KMS-11 (cell line): Measurements from ENCODE around the gene CSF2RB.

ENCODE experiments used
- H2AFZ ChIP-seq: fragments of 200-600 bp; sonication (generic); 2 replicates; pipeline ENCODE4 v1.6.1; 2016; ENCODE audit warnings: antibody characterized with exemption, mixed run types, low read depth
- H3K27ac ChIP-seq: fragments of 200-600 bp; sonication (generic); 2 replicates; pipeline ENCODE4 v1.6.1; 2016; ENCODE audit warnings: mild to moderate bottlenecking, mixed run types
- H3K27me3 ChIP-seq: fragments of 200-600 bp; sonication (generic); 2 replicates; pipeline ENCODE4 v1.6.1; 2017; ENCODE audit warnings: mild to moderate bottlenecking, low read depth, mixed run types, moderate library complexity; ENCODE audit not compliant: insufficient read depth
- H3K36me3 ChIP-seq: fragments of 200-600 bp; sonication (generic); 2 replicates; pipeline ENCODE4 v1.6.1; 2017; ENCODE audit warnings: mild to moderate bottlenecking, mixed run types; ENCODE audit not compliant: insufficient read depth
- H3K4me1 ChIP-seq: fragments of 200-600 bp; sonication (generic); 2 replicates; pipeline ENCODE4 v1.6.1; 2016; ENCODE audit warnings: mild to moderate bottlenecking, low read depth, mixed run types; ENCODE audit not compliant: poor library complexity, severe bottlenecking
- H3K4me2 ChIP-seq: fragments of 200-600 bp; sonication (generic); 2 replicates; pipeline ENCODE4 v1.7.0; 2016; ENCODE audit warnings: mild to moderate bottlenecking, mixed run types
- H3K4me3 ChIP-seq: fragments of 200-600 bp; sonication (generic); IDR thresholded peaks from 2 replicates; pipeline ENCODE4 v1.6.1; 2017; ENCODE audit warnings: low read depth, low read length, mixed read lengths; ENCODE audit not compliant: insufficient read depth
- H3K79me2 ChIP-seq: fragments of 200-600 bp; sonication (generic); 2 replicates; pipeline ENCODE4 v1.6.1; 2016; ENCODE audit warnings: low read depth, mixed run types; ENCODE audit not compliant: insufficient read depth
- H3K9ac ChIP-seq: fragments of 200-600 bp; sonication (generic); 2 replicates; pipeline ENCODE4 v1.6.1; 2016; ENCODE audit warnings: mild to moderate bottlenecking, mixed run types
- H4K20me1 ChIP-seq: fragments of 200-600 bp; sonication (generic); 2 replicates; pipeline ENCODE4 v1.6.1; 2016; ENCODE audit warnings: mild to moderate bottlenecking, mixed run types; ENCODE audit not compliant: insufficient read depth
- CTCF ChIP-seq: fragments of 200-600 bp; sonication (generic); conservative IDR thresholded peaks from 2 replicates; pipeline ENCODE4 v1.6.1; 2017; ENCODE audit warnings: low read depth, mild to moderate bottlenecking, antibody characterized with exemption, low read length, moderate library complexity, mixed read lengths

The CSF2RB gene

GRCh38 chr22:36897611-36898010 is 15.8 kb upstream of the CSF2RB start:
- Histone ChIP-seq H3K27me3 (0 out of 2 replicates have a peak, but pooled peaks cover 2% of the 10 kb centered on the region), H3K4me1 (peaks cover 24% of the 10 kb centered on the region), H3K36me3 (no peaks in the 10 kb centered on the region), H2AFZ (no peak overlapping the region), H3K9ac (no peak overlapping the region), H3K4me2 (no peak overlapping the region), H3K79me2 (no peaks in the 10 kb centered on the region), H3K27ac (no peak overlapping the region), H3K4me3 (no peak overlapping the region), H4K20me1 (no peaks in the 10 kb centered on the region)
- TF ChIP-seq CTCF, result no peak

GRCh38 chr22:36898690-36899089 is 14.7 kb upstream of the CSF2RB start:
- Histone ChIP-seq H3K79me2 (no peaks in the 10 kb centered on the region), H3K27ac (no peak overlapping the region), H4K20me1 (no peaks in the 10 kb centered on the region), H3K4me1 (peaks cover 24% of the 10 kb centered on the region), H3K9ac (no peak overlapping the region), H3K36me3 (no peaks in the 10 kb centered on the region), H3K4me3 (no peak overlapping the region), H2AFZ (no peak overlapping the region), H3K27me3 (0 out of 2 replicates have a peak, but pooled peaks cover 2% of the 10 kb centered on the region), H3K4me2 (no peak overlapping the region)
- no peak for TF ChIP-seq CTCF

- Histone ChIP-seq H2AFZ (no peak overlapping the region), H3K27ac (no peak overlapping the region), H3K27me3 (0 out of 2 replicates have a peak, but pooled peaks cover 2% of the 10 kb centered on the region), H3K79me2 (no peaks in the 10 kb centered on the region), H3K36me3 (no peaks in the 10 kb centered on the region), H3K4me1 (peaks cover 24% of the 10 kb centered on the region), H3K9ac (no peak overlapping the region), H3K4me2 (no peak overlapping the region), H4K20me1 (no peaks in the 10 kb centered on the region), H3K4me3 (no peak overlapping the region)
- TF ChIP-seq CTCF, result no peak
Observed at GRCh38 chr22:36899498-36899897, 13.9 kb upstream of the CSF2RB start.

GRCh38 chr22:36900225-36900624 is 13.2 kb upstream of the CSF2RB start:
- Histone ChIP-seq H3K4me2 (peak overlapping the region; percentile 31; the same call in 1 of the 2 replicates), H3K79me2 (no peaks in the 10 kb centered on the region), H3K9ac (no peak overlapping the region), H3K27me3 (peaks cover 3% of the 10 kb centered on the region; the same call in 1 of the 2 replicates), H3K4me3 (no peak overlapping the region), H3K36me3 (no peaks in the 10 kb centered on the region), H3K4me1 (peaks cover 24% of the 10 kb centered on the region), H3K27ac (no peak overlapping the region), H4K20me1 (no peaks in the 10 kb centered on the region), H2AFZ (no peak overlapping the region)
- no peak for TF ChIP-seq CTCF
